Breast epithelium (tissue), 4 donors: Measurements from ENCODE around the gene SMARCD3. TPM values are rescaled to one million over a fixed set of nuclear protein-coding genes. Genes with fewer than 3 reads are reported as not detected.

ENCODE experiments used
- DNase-seq, 2 donors: peaks; one replicate each; pipeline ENCODE4 v3.0.0-alpha.2; 2019; ENCODE audit warnings: low spot score in 2 of 2
- H3K27ac ChIP-seq, 2 donors: fragments of 200-600 bp; sonication (generic) in 1 of 2; one replicate each; pipeline ENCODE4 v1.5.1; 2016 to 2019; ENCODE audit warnings: mild to moderate bottlenecking in 1 of 2
- H3K27me3 ChIP-seq, 2 donors: fragments of 200-600 bp; sonication (generic) in 1 of 2; one replicate each; pipeline versions ENCODE4 v1.5.1 to v1.6.0; 2017 to 2019; ENCODE audit warnings: control low read depth in 1 of 2, mild to moderate bottlenecking in 1 of 2
- H3K36me3 ChIP-seq: fragments of 200-600 bp; one replicate; pipeline ENCODE4 v1.5.1; 2019
- H3K4me1 ChIP-seq, 2 donors: fragments of 200-600 bp; sonication (generic); one replicate each; pipeline ENCODE4 v1.5.1; 2016 to 2019; ENCODE audit warnings: control low read depth in 1 of 2
- H3K4me3 ChIP-seq, 3 donors: fragments of 200-600 bp; sonication (generic); 1 replicate in 2 of 3; 2 replicates in 1 of 3; pipeline ENCODE4 v1.5.1; 2016 to 2019; ENCODE audit warnings: mild to moderate bottlenecking in 3 of 3, moderate library complexity in 2 of 3
- H3K9me3 ChIP-seq, 2 donors: fragments of 200-600 bp; sonication (generic) in 1 of 2; one replicate each; pipeline ENCODE4 v1.5.1; 2016 to 2019; ENCODE audit warnings: control low read depth in 1 of 2
- POLR2A ChIP-seq: fragments of 450-650 bp; IDR thresholded peaks from one replicate; pipeline ENCODE4 v1.6.1; 2016; ENCODE audit warnings: antibody characterized with exemption, mild to moderate bottlenecking, moderate library complexity
- POLR2AphosphoS5 ChIP-seq, 3 donors: sonication (generic); formaldehyde crosslinking; IDR thresholded peaks; one replicate each; pipeline ENCODE4 v1.6.1; 2017; ENCODE audit warnings: antibody characterized with exemption in 3 of 3
- intact Hi-C: fragments of 100-400 bp; cut with DNase I; formaldehyde crosslinking; loops from one replicate; pipeline ENCODE4 v1.15.1; 2023; ENCODE audit warnings: low total_unique reads
- total RNA-seq, 3 donors: library from RNA; depleted of rRNA; stranded (reverse); fragments of >200 nt; gene quantifications; one replicate each; pipeline ENCODE4 v1.1.0, GENCODE V29; 2016
- TF ChIP-seq, protein P1 (sequence below), 3 donors: fragments of 450-650 bp; IDR thresholded peaks; one replicate each; pipeline ENCODE4 v1.5.1; 2016 to 2017; ENCODE audit warnings: antibody characterized with exemption in 3 of 3, mild to moderate bottlenecking in 3 of 3, moderate library complexity in 3 of 3

The SMARCD3 gene
- total RNA-seq, 3 donors from 2014 or later: 21.3 to 69.5 (median 43.5) TPM

DNA sequence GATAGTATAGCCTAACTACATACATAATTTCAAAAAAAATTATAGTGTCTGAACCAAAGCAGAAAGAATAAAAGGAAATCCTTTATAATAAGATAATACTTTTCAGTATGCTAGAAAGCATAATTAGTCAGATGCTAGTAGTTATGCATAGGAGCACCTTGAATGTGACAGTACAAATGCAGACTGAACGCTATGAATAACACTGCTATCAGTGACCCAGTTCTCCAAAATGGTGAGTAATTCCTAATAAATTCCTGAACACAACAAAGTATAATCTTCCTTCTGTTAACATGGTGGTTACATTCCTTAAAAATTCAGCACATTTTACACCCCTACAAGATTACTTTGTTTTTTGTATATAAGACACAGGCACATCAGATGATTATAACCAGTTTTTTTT, 17.4 kb downstream of the SMARCD3 start:
- no peak overlapping the region for H3K27ac ChIP-seq
- intact Hi-C loops: no loop called here
- no peak overlapping the region for H3K4me3 ChIP-seq
- no peaks in the 10 kb centered on the region for H3K9me3 ChIP-seq
- H3K36me3 ChIP-seq: no peaks in the 10 kb centered on the region
- no peaks in the 10 kb centered on the region for H3K27me3 ChIP-seq
- no peak for DNase-seq
- peaks cover 4 to 13% of the 10 kb centered on the region in 2 donors for H3K4me1 ChIP-seq
- TF ChIP-seq, protein P1, sequence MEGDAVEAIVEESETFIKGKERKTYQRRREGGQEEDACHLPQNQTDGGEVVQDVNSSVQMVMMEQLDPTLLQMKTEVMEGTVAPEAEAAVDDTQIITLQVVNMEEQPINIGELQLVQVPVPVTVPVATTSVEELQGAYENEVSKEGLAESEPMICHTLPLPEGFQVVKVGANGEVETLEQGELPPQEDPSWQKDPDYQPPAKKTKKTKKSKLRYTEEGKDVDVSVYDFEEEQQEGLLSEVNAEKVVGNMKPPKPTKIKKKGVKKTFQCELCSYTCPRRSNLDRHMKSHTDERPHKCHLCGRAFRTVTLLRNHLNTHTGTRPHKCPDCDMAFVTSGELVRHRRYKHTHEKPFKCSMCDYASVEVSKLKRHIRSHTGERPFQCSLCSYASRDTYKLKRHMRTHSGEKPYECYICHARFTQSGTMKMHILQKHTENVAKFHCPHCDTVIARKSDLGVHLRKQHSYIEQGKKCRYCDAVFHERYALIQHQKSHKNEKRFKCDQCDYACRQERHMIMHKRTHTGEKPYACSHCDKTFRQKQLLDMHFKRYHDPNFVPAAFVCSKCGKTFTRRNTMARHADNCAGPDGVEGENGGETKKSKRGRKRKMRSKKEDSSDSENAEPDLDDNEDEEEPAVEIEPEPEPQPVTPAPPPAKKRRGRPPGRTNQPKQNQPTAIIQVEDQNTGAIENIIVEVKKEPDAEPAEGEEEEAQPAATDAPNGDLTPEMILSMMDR (IDR thresholded peaks at IDR 0.05): no peak
- TF ChIP-seq POLR2A (no peak), POLR2AphosphoS5 (IDR thresholded peaks at IDR 0.05) (no peak)

DNA sequence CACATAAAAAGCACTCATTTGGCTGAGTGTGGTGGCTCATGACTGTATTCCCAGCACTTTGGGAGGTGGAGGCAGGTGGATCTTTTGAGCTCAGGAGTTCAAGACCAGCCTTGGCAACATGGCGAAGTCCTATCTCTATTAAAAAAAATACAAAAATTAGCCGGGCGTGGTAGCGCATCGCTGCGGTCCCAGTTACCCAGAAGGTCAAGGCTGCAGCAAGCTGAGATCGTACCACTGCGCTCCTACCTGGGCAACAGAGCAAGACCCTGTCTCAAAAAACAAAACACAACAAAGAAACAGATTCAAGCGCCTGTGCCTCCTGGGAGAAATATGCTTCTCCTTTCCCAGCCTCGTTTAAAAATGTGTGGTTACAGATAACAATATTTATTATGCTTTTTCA, 19.2 kb downstream of the SMARCD3 start:
- H3K4me1 ChIP-seq: peaks cover 4 to 21% of the 10 kb centered on the region in 2 donors
- DNase-seq: no peak
- no peaks in the 10 kb centered on the region for H3K36me3 ChIP-seq
- H3K4me3 ChIP-seq: no peak overlapping the region
- intact Hi-C loops: no loop called here
- TF ChIP-seq POLR2A: no peak
- TF ChIP-seq, protein P1 (IDR thresholded peaks at IDR 0.05): no peak
- TF ChIP-seq POLR2AphosphoS5 (IDR thresholded peaks at IDR 0.05): no peak
- no peak overlapping the region for H3K27ac ChIP-seq
- no peaks in the 10 kb centered on the region for H3K27me3 ChIP-seq
- H3K9me3 ChIP-seq: no peaks in the 10 kb centered on the region

DNA sequence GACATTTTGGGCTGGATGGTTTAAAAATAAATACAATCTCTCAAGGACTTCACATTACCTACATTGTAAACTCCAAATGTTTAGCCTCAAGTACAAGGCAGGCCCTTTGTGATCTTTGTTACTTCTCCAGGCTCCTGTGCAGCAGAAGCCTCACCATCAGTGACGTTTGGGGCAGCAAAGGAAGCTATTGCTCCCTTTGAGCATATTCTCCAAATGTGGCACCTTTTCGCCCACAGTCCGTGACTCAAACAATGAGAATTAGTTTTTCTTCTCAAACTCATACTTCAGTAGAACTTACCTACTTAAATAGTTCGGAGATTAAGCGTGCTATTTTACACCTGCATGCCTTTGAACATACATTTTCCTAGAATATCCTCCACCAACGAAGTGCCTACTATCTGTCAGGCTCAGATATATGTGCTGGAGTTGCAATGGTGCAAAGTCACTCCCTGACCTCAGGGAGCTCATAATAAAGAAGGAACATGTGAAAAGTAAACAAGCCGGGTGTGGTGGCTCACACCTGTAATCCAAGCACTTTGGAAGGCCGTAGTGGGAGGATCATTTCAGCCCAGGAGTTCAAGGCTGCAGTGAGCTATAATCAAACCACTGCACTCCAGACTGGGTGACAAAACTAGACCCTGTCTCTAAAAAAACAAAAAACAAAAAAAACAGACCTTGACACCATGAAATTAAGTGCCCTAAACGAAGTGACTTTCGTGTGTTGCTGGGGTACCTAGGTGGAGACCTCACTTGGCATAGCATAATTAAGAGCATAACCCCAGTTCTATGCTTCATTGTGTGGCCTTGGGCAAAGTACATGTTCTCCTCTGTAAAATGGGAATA, 20.2 kb downstream of the SMARCD3 start:
- DNase-seq: no peak
- intact Hi-C loops: no loop called here
- TF ChIP-seq POLR2AphosphoS5 (IDR thresholded peaks at IDR 0.05) (no peak), POLR2A (no peak)
- TF ChIP-seq, protein P1 (IDR thresholded peaks at IDR 0.05): no peak
- Histone ChIP-seq H3K9me3 (no peaks in the 10 kb centered on the region), H3K27me3 (no peaks in the 10 kb centered on the region), H3K4me1 (peaks cover 4 to 12% of the 10 kb centered on the region in 2 donors), H3K36me3 (peaks cover under 1% of the 10 kb centered on the region), H3K4me3 (peak overlapping the region; percentile 71 to 83 (median 76)), H3K27ac (peak overlapping the region; percentile 72 to 85)

DNA sequence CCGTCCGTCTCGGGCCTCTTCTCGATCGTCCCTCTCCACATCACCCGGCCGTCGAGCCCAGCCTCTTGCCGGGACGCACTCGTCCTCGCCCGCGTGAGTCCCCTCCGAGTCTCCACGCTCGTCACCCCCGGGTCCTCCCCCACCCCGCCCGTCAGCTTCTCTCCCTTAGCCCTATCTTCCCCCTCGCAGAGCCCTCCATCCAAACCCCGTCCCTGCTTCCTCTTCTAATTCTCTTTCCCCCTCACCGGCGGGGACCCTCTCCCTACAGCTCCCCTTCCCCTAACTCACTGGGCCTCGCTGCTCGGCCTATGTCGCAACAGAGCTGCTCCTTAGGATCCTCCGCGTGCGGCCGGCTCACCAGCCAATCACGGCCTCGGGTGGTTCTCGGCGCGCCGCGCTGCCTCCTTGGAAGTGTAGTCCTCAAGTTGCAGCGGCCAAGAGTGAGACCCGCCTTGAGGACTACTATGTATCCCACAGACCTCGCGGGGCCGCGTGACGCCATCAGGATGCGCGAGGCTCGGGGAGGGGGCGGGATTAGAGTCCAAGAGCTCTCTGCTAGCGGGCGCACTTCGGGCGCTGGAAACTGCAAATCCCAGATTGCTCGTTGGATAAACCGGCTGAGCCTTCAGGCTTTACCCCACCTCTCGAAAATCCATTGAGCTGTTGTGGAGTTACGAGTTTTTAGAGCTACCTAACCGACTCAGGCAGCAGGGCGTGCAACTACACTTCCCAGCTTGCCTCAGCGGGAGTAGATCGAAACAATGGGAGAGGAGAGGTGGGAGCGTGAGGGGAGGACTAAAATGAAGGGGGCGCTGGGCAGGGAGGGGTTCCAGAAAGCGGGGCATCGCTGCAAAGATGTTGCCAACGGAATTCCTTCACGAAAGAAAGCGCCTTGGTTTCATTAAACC, 21.4 kb downstream of the SMARCD3 start, which contains the start of gene ABCF2:
ABCF2 (minus strand) TSS at position 331 of the 908 bp plus-strand sequence. CDS start 747 bp downstream, outside the sequence.
- intact Hi-C loops: no loop called here
- H3K27me3 ChIP-seq: no peaks in the 10 kb centered on the region
- TF ChIP-seq POLR2A (peak; percentile 10), POLR2AphosphoS5 (IDR thresholded peaks at IDR 0.05) (peak; percentile 72 to 84 (median 79))
- TF ChIP-seq, protein P1 (IDR thresholded peaks at IDR 0.05): no peak
- H3K4me1 ChIP-seq: peaks cover 4 to 10% of the 10 kb centered on the region in 2 donors
- H3K4me3 ChIP-seq: peak within 1 kb of the TSS; percentile 71 to 83 (median 76)
- H3K9me3 ChIP-seq: no peaks in the 10 kb centered on the region
- H3K36me3 ChIP-seq: peaks cover 7% of the 10 kb centered on the region
- peak; percentile 99 for DNase-seq
- peak within 1 kb of the TSS; percentile 72 to 85 for H3K27ac ChIP-seq
